ENCODE results near the gene LRRC72. TPM values are rescaled to one million over a fixed set of nuclear protein-coding genes. Genes with fewer than 3 reads are reported as not detected.

The LRRC72 gene
- total and polyA plus RNA-seq, 9 of the 15 experiments (the other 6 are each of a cell fraction or from before 2014, with no cell fraction given), result 0.10 TPM; not detected in 8

GRCh38 chr7:16581286-16581685 lies 54.7 kb downstream of the LRRC72 start:
- Histone ChIP-seq H3K9ac (ENCODE audit: insufficient read depth in 1 of 2, low read depth in 2 of 2, low read length in 2 of 2) (no peak overlapping the region), H3K4me3 (no peak overlapping the region), H3K27ac (ENCODE audit: extremely low read depth, low read depth, low read length) (no peak overlapping the region), H4K20me1 (replicated peaks; ENCODE audit: control insufficient read depth, insufficient read depth, low read length) (no peaks in the 10 kb centered on the region), H3K27me3 (ENCODE audit: control insufficient read depth in 2 of 2, insufficient read depth in 2 of 2, low read length in 2 of 2) (no peaks in the 10 kb centered on the region), H2AFZ (ENCODE audit: low read depth, low read length) (no peak overlapping the region), H3K4me1 (replicated peaks in 1 of 2; ENCODE audit: control insufficient read depth in 2 of 2, insufficient read depth in 2 of 2, low read length in 2 of 2) (peaks cover 6% of the 10 kb centered on the region in 2 experiments; a peak in 3 of 5 replicates), H3K79me2 (ENCODE audit: control insufficient read depth, insufficient read depth, low read length) (no peaks in the 10 kb centered on the region), H3K4me2 (ENCODE audit: insufficient read depth, low read length) (no peak overlapping the region), H3K36me3 (ENCODE audit: control insufficient read depth, insufficient read depth, low read length) (no peaks in the 10 kb centered on the region), H3K9me1 (ENCODE audit: control insufficient read depth, insufficient read depth, low read length) (no peaks in the 10 kb centered on the region), H3K9me3 (replicated peaks; ENCODE audit: control insufficient read depth, insufficient read depth, low read depth, low read length) (no peaks in the 10 kb centered on the region)
- ChIA-PET POLR2A (interaction anchor here (1.1 kb wide), 1 partner anchor 35 kb away, joined by 5 read pairs; no protein-coding TSS in a partner anchor), CTCF (ENCODE audit: low intra/inter-chr PET ratio) (no interaction called here)
- DNase-seq (ENCODE audit: extremely low read depth in 1 of 4, low spot score in 3 of 4) (no peak), FAIRE-seq (no peak), ATAC-seq (no peak)
- in situ Hi-C loops (cut with MboI) (no loop called here), intact Hi-C loops (cut with micrococcal nuclease) (loop anchor here (5.0 kb wide), 1 partner anchor 504 kb away; no protein-coding TSS in a partner anchor)
- 6% methylated on average over 1 of the region's 1 CpG for WGBS (ENCODE audit: insufficient coverage, low coverage, missing lambda C conversion rate)
- BruUV-seq (replicated peaks), result no TSS peak
- TF ChIP-seq KAT7 (CRISPR knock-in tag; IDR thresholded peaks at IDR 0.05; ENCODE audit: borderline replicate concordance), result no peak
- no peak for TF ChIP-seq RBM17 (IDR thresholded peaks at IDR 0.05; ENCODE audit: borderline replicate concordance, low read depth, low read length)
- no peak for TF ChIP-seq BACH1 (tag; IDR thresholded peaks at IDR 0.05)
- no peak for TF ChIP-seq MXD1 (CRISPR knock-in tag; IDR thresholded peaks at IDR 0.05; ENCODE audit: borderline replicate concordance, poor library complexity, severe bottlenecking)
- TF ChIP-seq YBX1 (IDR thresholded peaks at IDR 0.05), result no peak
- no peak for TF ChIP-seq E2F3 (CRISPR knock-in tag; IDR thresholded peaks at IDR 0.05)
